ENCODE results near the gene PITPNB.

GRCh38 chr22:27919942-27920755, 1.1 kb upstream of the PITPNB start:
- no peak for TF ChIP-seq CTCF (IDR thresholded peaks at IDR 0.05; ENCODE audit: low read length)
- no peak for TF ChIP-seq EZH2 (IDR thresholded peaks at IDR 0.05; ENCODE audit: borderline replicate concordance, low read length)
